A673 (cell line): ENCODE measurements around the gene TMEM178B.

ENCODE experiments used
- EZH2 ChIP-seq: fragments of 200-600 bp; sonication (generic); IDR thresholded peaks from 2 replicates; pipeline ENCODE4 v1.6.1; 2017; ENCODE audit warnings: borderline replicate concordance, low read depth, mild to moderate bottlenecking, mixed read lengths, antibody characterized with exemption, low read length; ENCODE audit not compliant: poor library complexity, severe bottlenecking
- TF ChIP-seq, protein P1 (sequence below): fragments of 300-800, 200-600 bp; sonication (generic); conservative IDR thresholded peaks from 2 replicates; pipeline ENCODE4 v1.5.1; 2017; ENCODE audit warnings: low read depth, mild to moderate bottlenecking, antibody characterized with exemption, low read length, moderate library complexity, mixed read lengths

DNA sequence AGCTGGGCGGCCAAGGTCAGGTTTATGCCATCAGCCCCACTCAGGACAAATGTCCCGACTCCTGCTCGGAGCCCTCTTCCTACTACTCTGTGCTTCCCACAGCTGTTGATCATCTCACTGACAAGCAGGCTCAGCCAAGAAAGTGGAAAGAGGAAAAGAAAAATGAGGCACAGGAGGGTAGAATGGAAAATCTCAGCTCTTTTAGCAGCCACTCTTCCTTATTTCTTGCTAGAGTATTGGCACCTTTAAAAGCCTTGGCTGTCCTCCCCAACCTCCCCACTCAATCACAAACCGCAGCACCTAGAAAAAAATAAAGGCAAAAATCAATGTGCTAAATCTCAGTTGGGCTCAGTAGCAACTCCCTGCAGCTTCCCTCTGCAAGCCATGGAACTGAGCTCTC, 442.1 kb downstream of the TMEM178B start:
- TF ChIP-seq, protein P1, sequence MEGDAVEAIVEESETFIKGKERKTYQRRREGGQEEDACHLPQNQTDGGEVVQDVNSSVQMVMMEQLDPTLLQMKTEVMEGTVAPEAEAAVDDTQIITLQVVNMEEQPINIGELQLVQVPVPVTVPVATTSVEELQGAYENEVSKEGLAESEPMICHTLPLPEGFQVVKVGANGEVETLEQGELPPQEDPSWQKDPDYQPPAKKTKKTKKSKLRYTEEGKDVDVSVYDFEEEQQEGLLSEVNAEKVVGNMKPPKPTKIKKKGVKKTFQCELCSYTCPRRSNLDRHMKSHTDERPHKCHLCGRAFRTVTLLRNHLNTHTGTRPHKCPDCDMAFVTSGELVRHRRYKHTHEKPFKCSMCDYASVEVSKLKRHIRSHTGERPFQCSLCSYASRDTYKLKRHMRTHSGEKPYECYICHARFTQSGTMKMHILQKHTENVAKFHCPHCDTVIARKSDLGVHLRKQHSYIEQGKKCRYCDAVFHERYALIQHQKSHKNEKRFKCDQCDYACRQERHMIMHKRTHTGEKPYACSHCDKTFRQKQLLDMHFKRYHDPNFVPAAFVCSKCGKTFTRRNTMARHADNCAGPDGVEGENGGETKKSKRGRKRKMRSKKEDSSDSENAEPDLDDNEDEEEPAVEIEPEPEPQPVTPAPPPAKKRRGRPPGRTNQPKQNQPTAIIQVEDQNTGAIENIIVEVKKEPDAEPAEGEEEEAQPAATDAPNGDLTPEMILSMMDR: no peak
- TF ChIP-seq EZH2: no peak
